Measurements from ENCODE around the gene ATP8B3.

The ATP8B3 gene

GRCh38 chr19:1855040-1855827 is 43.2 kb upstream of the ATP8B3 start:
- Histone ChIP-seq H3K4me1 (ENCODE audit: control insufficient read depth, low read depth, low read length) (peaks cover 34% of the 10 kb centered on the region), H3K27ac (ENCODE audit: low read length) (no peak overlapping the region), H3K9ac (ENCODE audit: low read length) (no peak overlapping the region), H3K27me3 (ENCODE audit: control insufficient read depth, insufficient read depth, low read length) (peaks cover 15% of the 10 kb centered on the region), H3K36me3 (ENCODE audit: control insufficient read depth, low read depth, low read length) (no peaks in the 10 kb centered on the region), H3K9me3 (ENCODE audit: control insufficient read depth, low read depth, low read length) (no peaks in the 10 kb centered on the region), H3K4me3 (ENCODE audit: low read length) (peak overlapping the region; percentile 25)

GRCh38 chr19:1854542-1855039 is 42.5 kb upstream of the ATP8B3 start:
- H3K4me3 ChIP-seq (ENCODE audit: low read length): peak overlapping the region; percentile 25
- H3K4me1 ChIP-seq (ENCODE audit: control insufficient read depth, low read depth, low read length): peaks cover 29% of the 10 kb centered on the region
- no peaks in the 10 kb centered on the region for H3K36me3 ChIP-seq (ENCODE audit: control insufficient read depth, low read depth, low read length)
- H3K9me3 ChIP-seq (ENCODE audit: control insufficient read depth, low read depth, low read length): no peaks in the 10 kb centered on the region
- no peak overlapping the region for H3K9ac ChIP-seq (ENCODE audit: low read length)
- H3K27ac ChIP-seq (ENCODE audit: low read length): no peak overlapping the region
- peaks cover 8% of the 10 kb centered on the region for H3K27me3 ChIP-seq (ENCODE audit: control insufficient read depth, insufficient read depth, low read length)

DNA sequence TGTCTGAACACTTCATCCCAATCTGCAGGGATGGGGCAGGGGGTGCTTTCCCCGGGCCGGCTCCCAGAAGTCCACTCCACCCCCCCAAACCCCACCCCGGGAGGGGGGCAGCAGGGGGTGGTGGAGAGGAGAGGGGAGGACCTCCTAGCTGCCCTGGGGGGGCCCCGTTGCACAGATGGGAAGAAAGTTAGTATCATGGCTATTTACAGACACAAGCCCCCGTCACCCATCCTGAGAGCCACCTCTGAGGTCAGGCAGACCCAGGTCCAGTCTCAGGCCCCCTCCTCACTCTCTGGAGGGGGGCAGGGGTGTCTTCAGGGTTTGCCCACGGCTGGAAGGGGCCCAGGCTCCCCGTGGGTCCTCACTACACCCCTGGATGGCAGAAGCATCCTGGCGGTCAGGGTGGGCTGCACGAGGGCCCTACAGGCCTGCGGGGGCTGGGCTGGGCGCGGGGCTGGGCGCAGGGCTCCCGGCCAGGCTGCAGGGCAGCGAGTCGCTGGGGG is 42.0 kb upstream of the ATP8B3 start:
- Histone ChIP-seq H3K27me3 (ENCODE audit: control insufficient read depth, insufficient read depth, low read length) (peaks cover 7% of the 10 kb centered on the region), H3K27ac (ENCODE audit: low read length) (no peak overlapping the region), H3K4me3 (ENCODE audit: low read length) (no peak overlapping the region), H3K9me3 (ENCODE audit: control insufficient read depth, low read depth, low read length) (no peaks in the 10 kb centered on the region), H3K4me1 (ENCODE audit: control insufficient read depth, low read depth, low read length) (peaks cover 25% of the 10 kb centered on the region), H3K36me3 (ENCODE audit: control insufficient read depth, low read depth, low read length) (no peaks in the 10 kb centered on the region), H3K9ac (ENCODE audit: low read length) (no peak overlapping the region)

DNA sequence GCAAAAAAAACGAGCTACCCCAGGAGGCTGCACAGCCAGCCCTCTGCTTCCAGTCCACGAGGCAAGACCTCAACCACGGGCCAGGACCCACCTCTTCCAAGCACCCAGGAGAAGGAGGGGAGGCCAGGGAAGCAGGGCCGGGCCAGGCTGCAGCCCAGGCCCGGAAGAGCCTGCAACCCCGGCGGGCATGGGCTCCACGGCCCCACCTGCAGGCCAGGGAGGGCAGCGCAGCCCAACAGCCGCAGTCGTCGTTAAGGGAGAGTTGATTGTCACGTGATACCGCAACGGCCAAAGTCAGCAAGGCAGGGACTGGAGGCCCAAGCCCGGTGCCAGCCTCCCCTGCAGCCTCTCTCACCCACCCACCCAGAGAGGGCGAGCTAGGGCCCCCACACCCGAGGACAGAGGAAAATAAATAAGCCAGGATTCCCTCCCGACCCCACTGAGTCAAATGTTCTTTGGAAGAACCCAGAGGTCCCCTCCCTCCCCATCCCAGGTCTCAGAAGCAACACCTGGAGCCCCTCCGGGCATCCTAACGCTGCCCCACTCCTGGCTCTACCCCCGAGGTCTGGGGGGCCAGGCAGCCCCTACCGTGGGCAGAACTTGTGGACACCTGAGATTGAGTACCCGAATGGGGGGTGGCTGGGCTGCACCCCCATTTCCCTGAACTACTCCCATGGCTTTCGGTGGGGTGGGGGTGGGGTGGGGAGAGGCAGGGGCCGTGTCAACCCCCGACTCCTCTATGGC is 41.4 kb upstream of the ATP8B3 start:
- no peaks in the 10 kb centered on the region for H3K9me3 ChIP-seq (ENCODE audit: control insufficient read depth, low read depth, low read length)
- no peaks in the 10 kb centered on the region for H3K36me3 ChIP-seq (ENCODE audit: control insufficient read depth, low read depth, low read length)
- no peak overlapping the region for H3K4me3 ChIP-seq (ENCODE audit: low read length)
- peaks cover 23% of the 10 kb centered on the region for H3K4me1 ChIP-seq (ENCODE audit: control insufficient read depth, low read depth, low read length)
- no peak overlapping the region for H3K9ac ChIP-seq (ENCODE audit: low read length)
- H3K27me3 ChIP-seq (ENCODE audit: control insufficient read depth, insufficient read depth, low read length): peaks cover under 1% of the 10 kb centered on the region
- no peak overlapping the region for H3K27ac ChIP-seq (ENCODE audit: low read length)

DNA sequence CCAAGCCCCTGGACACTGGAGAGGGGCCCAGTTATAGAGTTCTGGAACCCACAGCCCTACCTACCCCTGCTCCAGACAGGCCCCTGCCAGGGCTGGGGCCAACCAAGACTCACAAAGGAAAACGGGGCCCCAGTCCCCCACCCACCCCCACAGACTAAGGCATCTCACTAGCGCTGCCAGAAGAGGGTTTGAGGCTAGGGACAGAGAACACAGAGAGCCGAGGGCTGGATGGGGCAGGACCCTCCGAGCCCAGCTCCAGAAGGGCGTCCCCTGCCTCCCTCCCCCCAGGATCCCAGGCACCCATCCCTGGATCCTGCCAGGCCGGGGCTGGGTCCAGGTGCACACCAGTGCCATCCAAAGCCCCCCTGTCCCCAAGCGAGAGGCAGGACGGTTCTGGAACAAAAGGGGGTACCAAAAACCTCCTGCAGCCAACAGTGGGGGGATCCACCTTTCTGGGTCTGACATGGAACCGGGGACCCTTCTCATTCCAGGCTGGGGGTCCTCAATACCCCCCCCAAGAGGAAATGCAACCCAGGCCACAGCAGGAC is 40.6 kb upstream of the ATP8B3 start:
- no peak overlapping the region for H3K27ac ChIP-seq (ENCODE audit: low read length)
- no peaks in the 10 kb centered on the region for H3K27me3 ChIP-seq (ENCODE audit: control insufficient read depth, insufficient read depth, low read length)
- peaks cover 15% of the 10 kb centered on the region for H3K4me1 ChIP-seq (ENCODE audit: control insufficient read depth, low read depth, low read length)
- no peak overlapping the region for H3K9ac ChIP-seq (ENCODE audit: low read length)
- no peaks in the 10 kb centered on the region for H3K9me3 ChIP-seq (ENCODE audit: control insufficient read depth, low read depth, low read length)
- no peak overlapping the region for H3K4me3 ChIP-seq (ENCODE audit: low read length)
- H3K36me3 ChIP-seq (ENCODE audit: control insufficient read depth, low read depth, low read length): no peaks in the 10 kb centered on the region

DNA sequence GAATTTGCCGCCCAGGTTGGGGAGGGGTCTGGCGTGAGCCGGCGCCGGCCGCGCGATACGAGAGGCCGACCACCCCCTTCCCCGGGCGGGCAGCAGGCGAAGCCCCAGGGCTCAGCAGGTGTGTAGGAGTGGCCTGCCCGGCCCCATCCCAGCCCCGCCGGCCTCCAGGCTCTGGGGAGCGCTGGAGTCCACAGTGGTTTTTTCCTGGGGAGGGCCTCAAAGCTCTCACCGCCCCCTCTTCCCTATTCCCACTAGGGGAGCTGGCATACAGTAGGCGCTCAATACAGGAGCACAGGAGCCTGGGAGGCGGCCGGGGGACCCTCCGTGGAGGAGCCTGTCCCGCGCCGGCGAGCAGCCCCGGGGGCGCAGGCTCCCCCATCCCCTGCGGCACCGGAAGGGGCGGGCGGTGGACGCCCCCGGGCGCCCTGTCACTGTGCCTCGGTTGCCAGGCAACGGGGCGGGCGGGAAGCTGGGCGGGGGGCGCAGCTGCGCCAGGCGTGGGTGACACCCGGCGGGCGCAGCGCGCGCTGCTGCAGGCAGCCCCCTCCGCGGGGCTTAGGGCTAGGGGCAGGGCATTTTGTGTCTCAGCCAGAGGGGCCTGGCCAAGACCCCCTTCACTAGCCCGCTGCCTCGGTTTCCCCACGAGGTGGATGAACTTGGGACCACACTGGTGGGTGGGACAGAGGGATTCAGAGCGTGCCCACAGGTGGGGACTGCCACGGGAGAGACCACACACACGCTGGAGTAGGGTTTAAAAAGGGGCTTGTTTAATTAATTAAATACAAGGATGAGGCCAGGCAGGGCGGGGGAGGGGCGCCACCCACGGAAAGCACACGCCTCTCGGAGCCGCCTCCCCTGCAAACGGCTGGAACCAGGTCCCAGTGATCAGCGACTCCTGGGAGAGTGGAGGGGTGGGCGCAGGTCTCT is 39.8 kb upstream of the ATP8B3 start:
- Histone ChIP-seq H3K9ac (ENCODE audit: low read length) (no peak overlapping the region), H3K27me3 (ENCODE audit: control insufficient read depth, insufficient read depth, low read length) (no peaks in the 10 kb centered on the region), H3K27ac (ENCODE audit: low read length) (no peak overlapping the region), H3K4me3 (ENCODE audit: low read length) (no peak overlapping the region), H3K36me3 (ENCODE audit: control insufficient read depth, low read depth, low read length) (no peaks in the 10 kb centered on the region), H3K9me3 (ENCODE audit: control insufficient read depth, low read depth, low read length) (no peaks in the 10 kb centered on the region), H3K4me1 (ENCODE audit: control insufficient read depth, low read depth, low read length) (peaks cover 20% of the 10 kb centered on the region)

GRCh38 chr19:1850809-1851653 is 39.0 kb upstream of the ATP8B3 start:
- no peak overlapping the region for H3K9ac ChIP-seq (ENCODE audit: low read length)
- H3K9me3 ChIP-seq (ENCODE audit: control insufficient read depth, low read depth, low read length): no peaks in the 10 kb centered on the region
- no peaks in the 10 kb centered on the region for H3K27me3 ChIP-seq (ENCODE audit: control insufficient read depth, insufficient read depth, low read length)
- H3K4me1 ChIP-seq (ENCODE audit: control insufficient read depth, low read depth, low read length): peaks cover 17% of the 10 kb centered on the region
- no peak overlapping the region for H3K4me3 ChIP-seq (ENCODE audit: low read length)
- H3K27ac ChIP-seq (ENCODE audit: low read length): no peak overlapping the region
- no peaks in the 10 kb centered on the region for H3K36me3 ChIP-seq (ENCODE audit: control insufficient read depth, low read depth, low read length)

DNA sequence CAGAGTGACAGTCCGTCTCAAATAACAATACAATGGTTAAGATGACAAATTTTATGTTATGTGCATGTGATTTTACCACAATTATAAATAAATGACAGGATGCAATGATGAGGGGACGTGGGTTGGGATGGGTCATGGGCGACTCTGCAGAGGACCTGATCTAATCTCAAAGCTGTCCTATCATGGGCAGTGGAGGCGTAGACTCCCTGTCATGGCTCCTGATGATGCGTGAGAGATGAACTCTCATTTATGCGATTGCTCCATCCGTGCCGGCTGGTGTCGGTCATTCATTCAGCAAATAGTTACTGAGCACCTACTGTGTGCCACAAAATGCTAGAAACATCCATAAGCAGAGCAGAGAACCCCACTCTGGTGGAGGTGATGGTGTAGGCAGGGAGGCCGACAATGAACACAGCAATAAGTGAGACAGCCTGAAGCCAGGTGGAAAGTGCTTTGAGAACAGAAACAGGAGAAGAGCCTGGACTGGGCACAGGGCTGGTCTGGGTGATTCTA is 37.9 kb upstream of the ATP8B3 start:
- Histone ChIP-seq H3K36me3 (ENCODE audit: control insufficient read depth, low read depth, low read length) (no peaks in the 10 kb centered on the region), H3K9ac (ENCODE audit: low read length) (no peak overlapping the region), H3K4me3 (ENCODE audit: low read length) (no peak overlapping the region), H3K27me3 (ENCODE audit: control insufficient read depth, insufficient read depth, low read length) (no peaks in the 10 kb centered on the region), H3K27ac (ENCODE audit: low read length) (no peak overlapping the region), H3K9me3 (ENCODE audit: control insufficient read depth, low read depth, low read length) (no peaks in the 10 kb centered on the region), H3K4me1 (ENCODE audit: control insufficient read depth, low read depth, low read length) (peaks cover 8% of the 10 kb centered on the region)

- Histone ChIP-seq H3K4me1 (ENCODE audit: control insufficient read depth, low read depth, low read length) (peaks cover 6% of the 10 kb centered on the region), H3K27ac (ENCODE audit: low read length) (no peak overlapping the region), H3K9ac (ENCODE audit: low read length) (no peak overlapping the region), H3K36me3 (ENCODE audit: control insufficient read depth, low read depth, low read length) (no peaks in the 10 kb centered on the region), H3K27me3 (ENCODE audit: control insufficient read depth, insufficient read depth, low read length) (no peaks in the 10 kb centered on the region), H3K9me3 (ENCODE audit: control insufficient read depth, low read depth, low read length) (no peaks in the 10 kb centered on the region), H3K4me3 (ENCODE audit: low read length) (no peak overlapping the region)
These were observed 37.0 kb upstream of the ATP8B3 start for GRCh38 chr19:1849132-1849474.

DNA sequence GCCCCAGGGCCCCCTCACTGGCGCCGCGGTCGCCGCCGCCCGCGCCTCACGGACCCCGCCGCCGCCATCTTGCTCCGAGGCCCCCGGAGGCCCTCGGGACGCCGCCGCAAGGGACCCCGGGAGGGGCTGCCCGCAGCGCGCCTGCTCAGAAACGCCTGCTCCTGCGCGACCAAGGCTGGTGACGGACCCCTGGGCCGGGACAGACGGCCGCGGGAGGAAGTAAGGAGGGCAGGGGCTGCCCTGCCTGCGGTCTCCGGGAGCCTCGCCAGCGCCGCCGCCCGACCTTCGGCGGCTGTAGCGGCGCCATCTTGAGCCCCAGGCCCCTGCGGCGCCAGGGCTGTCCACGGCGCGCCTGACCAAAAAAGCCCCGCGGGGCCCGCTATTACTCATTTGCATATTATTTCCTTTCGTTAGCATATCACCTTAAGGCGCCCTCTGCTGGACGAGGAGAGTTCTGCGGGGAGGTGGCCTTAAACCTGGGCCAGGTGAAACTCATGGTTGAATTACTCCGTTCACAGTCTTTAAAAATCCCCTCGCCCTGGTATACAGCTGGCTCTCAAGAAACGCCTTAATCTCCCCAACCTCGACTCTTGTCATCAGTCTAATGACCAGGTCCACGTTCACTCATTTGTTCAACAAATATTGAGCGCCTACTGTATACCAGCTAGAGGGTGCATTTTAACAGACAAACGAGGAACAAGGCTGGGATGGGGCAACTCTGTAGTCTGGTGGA is 36.5 kb upstream of the ATP8B3 start, which contains the start of gene REXO1:
Gene REXO1, minus strand, starts transcription at position 85 of the 733 bp plus-strand sequence. CDS start 125 bp downstream, outside the sequence.
- Histone ChIP-seq H3K36me3 (ENCODE audit: control insufficient read depth, low read depth, low read length) (no peaks in the 10 kb centered on the region), H3K4me3 (ENCODE audit: low read length) (peak within 1 kb of the TSS; percentile 89), H3K4me1 (ENCODE audit: control insufficient read depth, low read depth, low read length) (peaks cover 6% of the 10 kb centered on the region), H3K27me3 (ENCODE audit: control insufficient read depth, insufficient read depth, low read length) (no peaks in the 10 kb centered on the region), H3K9me3 (ENCODE audit: control insufficient read depth, low read depth, low read length) (no peaks in the 10 kb centered on the region), H3K27ac (ENCODE audit: low read length) (peak within 1 kb of the TSS; percentile 87), H3K9ac (ENCODE audit: low read length) (peak within 1 kb of the TSS; percentile 89)

All from iPS-18a (cell line).